ENCODE data around the gene JARID2.

GRCh38 chr6:15294504-15294903 lies 48.6 kb downstream of the JARID2 start:
- TF ChIP-seq CTCF (IDR thresholded peaks at IDR 0.05) = no peak
- TF ChIP-seq POLR2A (IDR thresholded peaks at IDR 0.05) = no peak

All from Peyer's patch (tissue), 4 donors.